Mucosa of descending colon (tissue), 3 donors: ENCODE measurements around the gene NUP62. TPM values are rescaled to one million over a fixed set of nuclear protein-coding genes. Genes with fewer than 3 reads are reported as not detected.
A peak's percentile ranks its signal among the peaks of the same experiment; 100 is the strongest.

Source experiments
- ATAC-seq: fragments of 200-7000 bp; cut with Tn5 transposase; one replicate; pipeline ENCODE4 v1.9.1; 2020; ENCODE audit warnings: mild to moderate bottlenecking, moderate library complexity
- DNase-seq, 3 donors: peaks; one replicate each; pipeline ENCODE4 v3.0.0-alpha.2; 2020
- H3K36me3 ChIP-seq: fragments of 200-600 bp; one replicate; pipeline ENCODE4 v1.8.0; 2021; ENCODE audit warnings: low read depth, mild to moderate bottlenecking
- H3K4me1 ChIP-seq: fragments of 200-600 bp; one replicate; pipeline ENCODE4 v1.8.0; 2021; ENCODE audit warnings: low read depth, mild to moderate bottlenecking
- H3K4me3 ChIP-seq: fragments of 200-600 bp; one replicate; pipeline ENCODE4 v1.8.0; 2021; ENCODE audit warnings: mild to moderate bottlenecking
- H3K9me3 ChIP-seq: fragments of 200-600 bp; one replicate; pipeline ENCODE4 v1.8.0; 2021; ENCODE audit warnings: mild to moderate bottlenecking
- intact Hi-C, 2 donors: fragments of 100-400 bp; cut with DNase I in 1 of 2; cut with micrococcal nuclease in 1 of 2; formaldehyde crosslinking; loops; one replicate each; pipeline versions ENCODE4 v1.11.0 to v1.11.1; 2022; cut with DNase I, micrococcal nuclease
- total RNA-seq, 3 donors: library from RNA; stranded (reverse); fragmentation: NEBNext Ultra II Directional in 2 of 3; extraction: Animal tissue kit (Norgen Biotek cat#: 25700) in 2 of 3; gene quantifications; one replicate each; pipeline versions ENCODE4 v1.2.1 to v1.2.4, GENCODE V29; 2021 to 2023
- TF ChIP-seq, protein P1 (sequence below): fragments of 200-600 bp; IDR thresholded peaks from one replicate; pipeline ENCODE4 v1.8.0; 2022; ENCODE audit warnings: antibody characterized with exemption, mild to moderate bottlenecking
- donor health status: DM: no; HTN: no; CAD: no; lungs with moderate emphysema.
- donor health status: DM: no; HTN: no; CAD: no.
- donor health status: DM: no; HTN: yes; CAD: no.

The NUP62 gene
- total RNA-seq, 3 donors from 2014 or later: 34.1 to 41.0 (median 40.9) TPM

DNA sequence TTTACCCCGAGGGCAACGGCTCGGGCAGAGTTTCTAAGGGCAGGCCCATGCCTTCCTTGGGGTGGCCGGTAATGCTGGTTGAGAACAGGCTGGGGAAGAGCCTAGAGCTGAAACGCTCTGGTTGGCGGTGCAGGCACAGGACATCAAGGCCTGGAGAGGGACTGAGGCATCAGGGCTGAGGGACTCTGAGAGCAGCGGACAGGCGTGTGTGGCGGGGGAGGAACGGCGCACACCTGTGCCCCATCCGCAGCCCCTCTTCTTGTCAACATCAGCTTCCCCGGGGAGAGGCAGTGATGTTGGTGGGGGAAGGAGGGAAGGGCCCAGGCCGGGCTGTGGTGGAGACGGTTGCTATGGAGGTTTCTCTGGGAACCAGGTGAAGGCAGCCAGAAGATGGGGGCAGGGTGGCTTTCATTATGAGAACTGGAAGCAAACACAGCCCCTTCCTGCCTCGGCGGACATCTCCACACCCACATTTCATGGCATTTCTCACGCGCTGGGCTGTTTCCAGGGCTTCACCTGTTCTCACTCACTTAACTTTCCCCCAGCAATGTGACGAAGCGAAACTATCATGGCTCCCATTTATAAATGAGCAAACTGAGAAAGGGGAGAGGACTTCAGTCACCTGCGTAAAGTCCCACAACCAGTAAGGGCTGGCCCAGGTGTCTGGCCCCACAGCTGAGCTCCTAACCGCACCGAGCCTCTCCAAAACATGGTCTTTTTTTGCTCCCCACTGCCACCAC, 8.5 kb downstream of the NUP62 start:
- no peaks in the 10 kb centered on the region for H3K4me1 ChIP-seq
- H3K36me3 ChIP-seq: no peaks in the 10 kb centered on the region
- no peak for ATAC-seq
- peak in 1 of 3 donors; percentile 38 for DNase-seq
- TF ChIP-seq, protein P1, sequence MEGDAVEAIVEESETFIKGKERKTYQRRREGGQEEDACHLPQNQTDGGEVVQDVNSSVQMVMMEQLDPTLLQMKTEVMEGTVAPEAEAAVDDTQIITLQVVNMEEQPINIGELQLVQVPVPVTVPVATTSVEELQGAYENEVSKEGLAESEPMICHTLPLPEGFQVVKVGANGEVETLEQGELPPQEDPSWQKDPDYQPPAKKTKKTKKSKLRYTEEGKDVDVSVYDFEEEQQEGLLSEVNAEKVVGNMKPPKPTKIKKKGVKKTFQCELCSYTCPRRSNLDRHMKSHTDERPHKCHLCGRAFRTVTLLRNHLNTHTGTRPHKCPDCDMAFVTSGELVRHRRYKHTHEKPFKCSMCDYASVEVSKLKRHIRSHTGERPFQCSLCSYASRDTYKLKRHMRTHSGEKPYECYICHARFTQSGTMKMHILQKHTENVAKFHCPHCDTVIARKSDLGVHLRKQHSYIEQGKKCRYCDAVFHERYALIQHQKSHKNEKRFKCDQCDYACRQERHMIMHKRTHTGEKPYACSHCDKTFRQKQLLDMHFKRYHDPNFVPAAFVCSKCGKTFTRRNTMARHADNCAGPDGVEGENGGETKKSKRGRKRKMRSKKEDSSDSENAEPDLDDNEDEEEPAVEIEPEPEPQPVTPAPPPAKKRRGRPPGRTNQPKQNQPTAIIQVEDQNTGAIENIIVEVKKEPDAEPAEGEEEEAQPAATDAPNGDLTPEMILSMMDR: no peak
- H3K9me3 ChIP-seq: no peaks in the 10 kb centered on the region
- intact Hi-C loops: no loop called here
- H3K4me3 ChIP-seq: no peak overlapping the region

DNA sequence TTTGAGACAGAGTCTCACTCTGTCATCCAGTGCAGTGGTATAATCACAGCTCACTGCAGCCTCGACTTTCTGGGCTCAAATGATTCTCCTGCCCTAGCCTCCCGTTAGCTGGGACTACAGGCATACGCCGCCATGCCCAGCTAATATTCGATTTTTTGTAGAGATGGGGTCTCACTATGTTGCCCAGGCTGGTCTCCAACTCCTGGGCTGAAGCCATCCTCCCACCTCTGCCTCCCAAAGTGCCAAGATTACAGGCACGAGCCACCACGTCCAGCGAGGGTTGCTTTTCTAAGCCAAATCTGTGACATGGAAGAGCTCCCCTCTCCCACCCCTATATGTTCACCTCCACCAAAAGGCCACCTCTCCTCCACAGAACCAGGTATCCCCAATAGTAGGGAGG, 11.2 kb downstream of the NUP62 start:
- H3K36me3 ChIP-seq: no peaks in the 10 kb centered on the region
- H3K9me3 ChIP-seq: no peaks in the 10 kb centered on the region
- intact Hi-C loops: no loop called here
- no peak overlapping the region for H3K4me3 ChIP-seq
- TF ChIP-seq, protein P1: no peak
- H3K4me1 ChIP-seq: no peaks in the 10 kb centered on the region
- DNase-seq (no peak), ATAC-seq (no peak)

DNA sequence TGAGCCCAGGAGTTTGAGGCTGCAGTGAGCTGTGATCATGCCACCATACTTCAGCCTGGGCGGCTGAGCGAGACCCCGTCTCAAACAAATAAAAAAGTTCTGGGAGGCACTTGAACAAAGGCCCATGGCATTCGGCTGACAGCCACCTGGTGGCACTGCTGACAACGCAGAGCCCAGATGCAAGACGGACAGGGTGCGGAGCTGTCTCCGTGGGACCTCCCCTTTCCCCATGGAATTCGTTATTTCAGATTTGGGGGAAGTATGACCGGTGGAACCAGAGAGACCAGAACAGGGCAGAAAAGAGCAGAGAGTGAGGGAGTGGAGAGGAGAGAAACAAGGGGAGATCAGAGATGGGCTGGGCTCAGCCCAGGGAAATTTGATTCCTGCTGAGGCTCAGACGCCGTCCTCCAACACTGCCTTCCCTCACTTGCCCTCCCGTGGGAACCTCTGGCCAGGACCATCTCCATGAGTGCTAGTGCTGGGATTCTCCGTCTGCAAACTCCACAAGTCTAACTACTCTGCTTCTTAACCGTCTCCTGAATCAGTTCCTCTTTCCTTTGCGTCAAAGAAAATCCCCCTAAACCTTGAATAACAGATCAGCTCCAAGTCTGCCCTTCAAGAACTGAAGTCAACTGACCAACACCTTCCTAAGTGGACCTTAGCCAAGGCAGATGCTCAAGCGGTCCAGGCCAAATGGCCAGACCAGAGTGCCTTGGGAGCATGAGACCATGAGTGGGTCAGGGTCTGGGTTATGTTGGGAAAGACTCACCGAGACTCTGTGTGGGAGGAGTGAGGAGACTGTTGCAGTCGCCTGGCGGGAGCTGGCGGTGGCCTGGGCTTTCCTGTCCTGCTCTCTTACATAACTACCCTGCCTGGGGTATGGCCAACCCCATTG, 12.2 kb downstream of the NUP62 start:
- Histone ChIP-seq H3K9me3 (no peaks in the 10 kb centered on the region), H3K4me1 (no peaks in the 10 kb centered on the region), H3K4me3 (no peak overlapping the region), H3K36me3 (no peaks in the 10 kb centered on the region)
- no peak for ATAC-seq
- intact Hi-C loops: no loop called here
- DNase-seq: no peak
- TF ChIP-seq, protein P1: no peak

DNA sequence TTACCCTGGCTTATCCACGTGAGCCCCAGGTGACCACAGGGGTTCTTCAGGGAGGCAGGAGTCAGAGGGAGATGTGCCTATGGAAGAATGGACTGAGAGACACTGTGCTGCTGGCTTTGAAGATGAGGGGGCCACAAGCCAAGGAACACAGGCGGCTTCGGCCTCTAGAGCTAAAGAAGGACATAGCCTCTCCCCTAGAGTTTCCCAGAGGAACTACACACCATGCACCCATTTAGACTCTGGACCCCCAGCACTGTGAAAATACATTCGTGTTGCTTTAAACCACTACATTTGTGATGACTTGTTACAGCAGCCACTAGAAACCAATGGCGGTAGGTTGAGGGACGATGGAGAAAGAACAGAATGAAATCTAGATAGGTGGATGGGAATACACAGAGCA, 14.0 kb downstream of the NUP62 start:
- TF ChIP-seq, protein P1: no peak
- DNase-seq: no peak
- no peak overlapping the region for H3K4me3 ChIP-seq

DNA sequence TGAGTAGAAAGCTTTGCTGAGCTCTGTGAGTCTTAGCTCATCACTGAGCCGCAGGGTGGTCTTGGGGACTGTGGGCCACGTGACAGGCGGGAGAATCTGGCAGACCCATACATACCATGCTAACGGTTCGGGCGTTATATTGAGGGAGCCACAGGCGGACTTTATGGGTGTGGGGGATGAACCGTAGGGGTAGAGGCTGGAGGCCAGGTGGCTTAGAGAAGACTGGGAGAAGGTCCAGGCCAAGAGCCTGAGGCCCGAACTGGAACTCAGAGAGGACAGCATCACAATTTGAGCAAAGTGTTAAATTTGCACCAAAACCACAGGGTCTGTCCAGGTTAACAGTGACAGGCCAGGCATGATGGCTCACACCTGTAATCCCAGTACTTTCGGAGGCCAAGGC, 15.6 kb downstream of the NUP62 start:
- TF ChIP-seq, protein P1: no peak
- no peaks in the 10 kb centered on the region for H3K9me3 ChIP-seq
- intact Hi-C loops: no loop called here
- no peak overlapping the region for H3K4me3 ChIP-seq
- DNase-seq (no peak), ATAC-seq (no peak)
- H3K36me3 ChIP-seq: no peaks in the 10 kb centered on the region
- H3K4me1 ChIP-seq: no peaks in the 10 kb centered on the region

More for the DNA sequence above, 14.0 kb downstream of the NUP62 start:
- no peaks in the 10 kb centered on the region for H3K36me3 ChIP-seq
- intact Hi-C loops: no loop called here
- no peaks in the 10 kb centered on the region for H3K4me1 ChIP-seq
- H3K9me3 ChIP-seq: no peaks in the 10 kb centered on the region
- ATAC-seq: no peak
